ENCODE data around the gene REG4.
A peak's percentile ranks its signal among the peaks of the same experiment; 100 is the strongest.
"Not testable (repeated sequence)": the region's sequence is repeated elsewhere in the genome, so short reads cannot be mapped to it uniquely, and the experiment has no call there.

REG4 gene

DNA sequence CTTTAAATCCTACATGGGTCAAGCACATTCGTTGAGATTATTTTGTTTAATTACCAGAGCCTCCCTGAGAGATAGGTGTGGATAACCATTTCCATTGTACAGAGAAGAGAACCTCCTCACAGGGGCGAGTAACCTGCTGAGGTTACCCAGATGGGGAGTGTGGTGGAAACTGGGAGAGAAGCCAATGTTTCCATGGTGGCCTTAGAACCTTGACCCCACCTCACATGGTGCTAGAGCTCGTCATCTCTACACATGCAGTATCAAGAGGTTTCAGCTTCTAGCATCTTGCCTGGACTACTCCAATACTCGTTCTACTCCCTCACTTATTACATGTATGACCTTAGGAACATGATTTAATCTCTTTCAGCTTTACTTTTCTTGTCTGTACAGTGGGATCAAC is 4.8 kb downstream of the REG4 start:
- DNase-seq (ENCODE audit: low spot score): no peak

DNA sequence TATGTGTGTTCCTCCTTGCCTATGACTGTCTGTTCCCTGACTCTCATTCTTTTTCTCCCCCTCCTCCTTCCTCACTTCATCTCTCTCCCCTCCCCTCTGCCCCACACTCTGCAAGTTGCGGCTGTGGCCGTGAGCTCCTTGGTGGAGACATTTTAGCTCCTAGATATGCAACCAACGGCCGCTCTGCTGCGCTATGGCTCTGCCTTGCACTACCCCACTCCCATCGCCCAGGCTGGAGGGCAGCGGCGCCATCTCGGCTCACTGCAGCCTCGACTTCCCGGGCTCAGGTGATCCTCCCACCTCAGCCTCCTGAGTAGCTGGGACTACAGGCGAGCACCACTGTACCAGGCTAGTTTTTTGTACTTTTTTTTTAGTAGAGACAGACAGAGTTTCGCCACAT is 5.5 kb downstream of the REG4 start:
- DNase-seq (ENCODE audit: low spot score): no peak

DNA sequence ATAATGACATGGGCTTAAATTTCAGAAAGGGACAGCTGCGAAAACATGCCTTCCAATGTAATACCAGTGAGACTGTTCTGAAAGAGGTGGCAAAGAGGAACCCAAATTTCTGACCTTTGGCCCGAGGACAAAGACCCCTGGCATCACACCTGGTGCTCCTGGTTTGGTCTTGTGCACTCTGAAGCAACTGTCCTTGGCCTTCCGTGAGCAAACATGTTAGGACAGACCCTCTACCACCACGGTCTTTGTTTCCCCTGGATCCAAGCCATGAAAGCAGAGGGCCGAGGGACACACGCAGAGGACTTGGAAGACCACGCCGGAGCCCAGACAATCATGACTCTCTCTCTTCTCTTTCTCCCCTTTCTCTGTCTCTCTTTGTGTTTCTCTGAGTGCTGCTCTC is 6.0 kb downstream of the REG4 start:
- no peak for DNase-seq (ENCODE audit: low spot score)

DNA sequence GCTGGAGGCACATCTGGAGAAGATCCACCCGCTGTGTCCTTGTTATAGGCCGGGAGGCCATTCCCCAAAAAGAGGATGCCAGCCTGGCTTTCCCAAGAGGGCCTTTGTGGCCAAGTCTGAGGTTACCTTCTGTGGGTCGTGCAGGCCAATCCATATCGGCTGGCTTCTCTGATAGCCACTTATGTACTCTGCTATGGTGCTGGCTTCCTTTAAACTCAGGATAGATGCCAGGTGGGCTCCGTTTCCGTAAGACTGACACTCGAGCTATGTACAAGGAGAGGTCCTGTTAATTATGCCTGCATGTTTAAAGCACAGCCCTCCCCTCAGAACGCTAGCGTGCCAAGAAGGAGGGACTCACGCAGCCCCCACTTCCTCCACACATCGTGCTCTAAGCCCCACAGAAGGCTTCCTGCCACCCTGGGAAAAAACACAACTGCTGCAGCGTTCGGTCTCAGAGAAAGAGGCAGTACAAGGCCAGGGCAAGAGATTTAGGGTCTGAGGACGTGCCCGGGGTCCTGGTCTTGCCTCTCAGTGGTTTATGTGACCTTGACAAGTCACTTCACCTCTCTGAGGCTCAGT is 11.6 kb downstream of the REG4 start:
- no peak for DNase-seq (ENCODE audit: low spot score)

DNA sequence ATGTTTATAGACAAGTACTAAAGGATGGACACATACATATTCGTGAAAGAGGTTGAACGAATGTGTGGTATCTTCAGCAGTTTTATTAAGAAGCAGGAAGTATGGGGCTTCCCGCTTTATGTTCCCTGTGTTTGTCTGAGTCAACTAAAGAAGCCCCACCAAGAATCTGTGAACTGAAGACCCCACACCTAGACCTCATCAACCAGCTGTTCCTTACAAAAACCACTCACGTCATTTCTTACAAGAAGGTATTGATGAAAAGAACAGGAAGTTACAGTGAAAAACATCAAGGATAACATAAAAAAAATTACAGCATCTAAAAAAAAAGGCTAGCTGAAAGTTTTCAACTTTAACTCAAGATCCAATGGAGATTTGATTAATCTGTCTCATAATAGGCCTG is 12.3 kb downstream of the REG4 start:
- no peak for DNase-seq (ENCODE audit: low spot score)

DNA sequence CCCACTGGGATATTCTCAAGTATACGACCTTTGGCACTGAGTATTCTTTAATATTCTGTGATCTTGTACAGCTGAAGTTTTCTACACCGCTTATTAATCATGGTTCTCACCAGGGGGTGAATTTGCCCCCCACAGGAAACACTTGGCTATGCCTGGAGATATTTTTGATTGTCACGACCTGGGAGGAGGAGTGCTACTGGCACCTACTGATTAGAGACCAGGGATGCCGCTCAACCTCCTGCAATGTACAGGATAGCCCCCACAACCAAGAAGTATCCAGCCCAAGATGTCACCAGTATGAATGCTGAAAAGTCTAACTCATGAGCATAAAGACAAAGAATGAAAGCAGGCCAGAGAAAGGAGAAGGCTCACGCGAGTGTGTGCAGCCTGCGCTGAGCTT is 13.7 kb downstream of the REG4 start:
- DNase-seq (ENCODE audit: low spot score): no peak

DNA sequence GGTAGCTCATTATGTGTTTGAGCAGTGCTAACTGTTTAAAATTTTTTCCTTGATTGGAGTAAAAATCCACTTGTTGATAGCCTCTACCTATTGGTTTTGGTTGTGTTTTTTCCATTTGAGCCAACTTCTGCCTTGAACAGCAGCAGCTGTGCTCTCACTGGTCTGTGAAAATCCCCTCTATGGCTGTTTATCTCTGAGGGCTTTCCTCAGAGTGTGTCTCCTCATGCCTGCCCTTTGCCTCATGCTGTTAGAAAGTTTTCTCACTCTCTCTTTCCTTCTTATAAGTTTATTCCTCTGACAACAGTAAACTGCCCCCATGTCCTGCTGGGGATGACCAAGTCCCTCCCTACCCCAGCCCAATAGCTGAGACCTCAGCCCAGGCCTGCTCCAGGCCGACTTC is 14.1 kb downstream of the REG4 start:
- no peak for DNase-seq (ENCODE audit: low spot score)

DNA sequence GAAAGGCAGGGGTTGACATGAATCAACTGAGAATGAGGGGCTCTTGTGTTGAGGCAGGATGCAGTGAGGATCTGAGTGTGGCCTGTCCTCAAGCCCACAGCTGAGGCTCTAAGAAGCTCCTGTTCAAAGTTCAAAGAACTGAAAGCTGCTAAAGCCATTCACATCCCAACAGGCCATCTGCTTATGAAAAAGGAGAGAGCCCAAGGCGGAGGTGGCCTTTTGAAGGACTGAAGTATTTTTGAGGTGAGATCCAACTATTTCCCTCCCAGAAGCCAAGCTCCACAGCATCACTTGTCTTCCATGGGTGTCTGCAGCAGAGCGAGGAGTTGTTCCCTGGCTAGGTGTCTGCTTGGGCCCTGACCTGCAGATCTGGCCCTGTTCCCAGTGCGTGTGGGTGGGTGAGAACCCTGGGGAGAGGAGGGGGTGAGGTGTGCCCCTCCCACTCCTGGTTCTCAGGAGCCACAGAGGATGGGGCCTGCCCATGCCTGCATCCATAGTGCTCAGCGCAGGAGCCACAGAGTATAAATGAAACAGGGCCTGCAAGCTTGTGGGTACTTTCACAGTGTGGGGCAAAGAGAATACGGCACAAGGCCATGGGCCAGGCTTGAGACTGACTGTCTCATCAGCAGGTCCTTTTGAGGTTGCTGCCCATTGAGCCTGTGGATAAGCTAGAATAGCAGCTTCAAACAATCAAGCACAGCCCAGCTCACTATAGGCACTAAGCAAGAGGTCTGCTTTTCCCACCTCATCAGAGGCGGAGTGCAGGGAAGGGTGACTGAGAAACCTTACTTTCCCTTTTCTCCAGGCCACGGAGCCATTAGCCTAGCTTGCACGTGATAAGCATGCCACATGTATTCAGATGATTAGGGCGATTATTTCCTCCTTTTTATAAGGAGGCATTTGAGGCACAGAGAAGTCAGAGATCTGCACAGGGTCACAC is 15.7 kb downstream of the REG4 start:
- DNase-seq (ENCODE audit: low spot score): no peak

DNA sequence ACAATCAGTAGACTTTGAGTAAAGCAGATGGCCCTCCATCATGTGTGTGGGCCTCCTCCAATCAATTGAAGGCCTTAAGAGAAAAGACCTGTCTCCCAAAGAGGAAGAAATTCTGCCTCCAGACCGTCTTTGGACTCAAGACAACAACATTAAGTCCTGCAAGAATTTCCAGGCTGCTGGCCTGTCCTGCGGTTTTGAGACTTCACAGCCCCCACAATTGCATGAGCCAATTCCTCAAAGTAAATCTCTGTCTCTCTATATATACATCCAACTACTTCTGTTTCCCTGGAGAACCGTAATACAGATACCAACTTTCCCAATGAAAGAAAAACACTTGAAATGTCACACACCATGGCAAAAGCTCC is 16.4 kb downstream of the REG4 start:
- no peak for DNase-seq (ENCODE audit: low spot score)

DNA sequence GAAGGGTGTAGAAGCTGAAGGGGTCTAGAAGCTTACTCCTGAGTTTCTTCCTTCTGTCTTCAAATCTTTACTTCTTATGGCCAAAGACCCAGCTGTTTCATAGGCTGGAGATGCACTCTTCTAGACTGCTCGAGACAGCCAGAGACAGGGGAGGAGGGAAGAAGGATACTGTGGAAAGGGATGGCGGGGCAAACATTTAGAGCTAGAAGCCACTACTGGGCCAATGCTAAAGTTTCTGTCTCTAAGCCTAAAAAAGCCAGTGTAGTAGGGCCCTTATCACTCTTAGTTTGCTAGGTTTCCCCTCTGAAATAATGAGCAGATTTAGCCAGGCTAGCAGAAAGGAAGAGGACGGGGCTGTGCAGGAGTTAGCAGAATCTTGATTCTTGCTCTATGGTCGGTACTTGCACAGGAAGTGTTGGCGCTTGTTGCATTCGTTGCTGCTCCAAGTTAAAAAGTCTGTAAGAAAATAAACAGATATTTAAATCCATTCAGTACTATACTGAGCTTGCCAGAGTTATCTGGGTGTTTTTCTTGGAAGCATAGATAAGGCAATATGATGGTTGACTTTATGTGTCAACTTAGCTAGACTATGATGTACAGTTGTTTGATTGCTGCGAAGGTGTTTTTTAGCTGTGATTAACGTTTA is 16.9 kb downstream of the REG4 start:
- DNase-seq (ENCODE audit: low spot score): no peak

DNA sequence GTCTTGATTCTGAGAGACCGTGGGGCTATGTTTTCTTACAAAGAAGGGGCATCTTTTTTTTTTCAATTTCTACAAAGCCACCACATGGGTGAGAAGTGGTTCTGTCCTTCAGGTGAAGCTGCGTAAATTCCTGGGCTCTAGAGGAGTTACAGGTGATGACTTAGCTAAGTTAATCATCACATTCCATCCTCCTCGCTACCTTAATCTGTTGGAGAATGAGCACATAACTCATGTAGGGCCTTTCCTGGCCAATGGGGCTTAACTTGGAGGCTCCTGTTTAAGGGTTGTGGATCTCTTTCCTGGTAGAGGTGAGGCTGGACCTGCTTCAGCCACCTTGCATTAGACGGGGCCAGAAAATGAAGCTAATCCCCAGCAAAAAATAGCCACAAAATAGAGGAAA is 19.9 kb downstream of the REG4 start:
- DNase-seq (ENCODE audit: low spot score): no peak

DNA sequence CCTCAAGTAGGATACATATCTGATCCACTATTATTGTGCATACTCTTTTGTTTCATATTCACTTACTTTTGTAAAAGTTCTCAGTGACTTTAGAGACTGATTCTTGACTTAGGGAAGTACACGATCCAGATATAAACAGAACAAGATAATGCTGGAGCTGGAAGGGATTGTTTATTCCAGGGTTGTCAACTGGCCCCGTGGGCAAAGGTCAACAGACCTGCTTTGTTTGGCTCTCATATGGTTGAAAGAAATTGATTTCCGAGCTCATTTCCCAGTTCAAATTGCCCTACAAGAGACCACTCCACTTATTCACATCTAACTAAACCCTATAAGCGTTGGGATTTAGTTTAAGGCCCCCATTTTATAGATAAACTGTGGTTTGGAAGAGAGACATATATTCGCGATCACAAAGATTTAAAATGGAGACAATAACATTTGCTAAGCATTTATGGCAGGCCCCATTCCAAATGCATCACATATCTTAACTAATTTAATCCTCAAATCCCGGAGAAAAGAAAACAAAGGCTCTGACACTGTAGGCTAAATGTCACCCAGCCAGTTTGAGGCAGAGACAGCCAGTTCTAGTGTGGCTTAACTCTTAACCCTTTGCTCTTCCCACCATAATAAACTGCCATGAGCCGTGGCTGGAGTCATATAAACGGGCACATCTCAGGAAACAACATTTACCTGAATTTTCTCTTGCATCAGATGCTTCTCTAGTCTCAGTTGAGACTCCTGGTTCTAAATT is 20.6 kb downstream of the REG4 start:
- no peak for DNase-seq (ENCODE audit: low spot score)

DNA sequence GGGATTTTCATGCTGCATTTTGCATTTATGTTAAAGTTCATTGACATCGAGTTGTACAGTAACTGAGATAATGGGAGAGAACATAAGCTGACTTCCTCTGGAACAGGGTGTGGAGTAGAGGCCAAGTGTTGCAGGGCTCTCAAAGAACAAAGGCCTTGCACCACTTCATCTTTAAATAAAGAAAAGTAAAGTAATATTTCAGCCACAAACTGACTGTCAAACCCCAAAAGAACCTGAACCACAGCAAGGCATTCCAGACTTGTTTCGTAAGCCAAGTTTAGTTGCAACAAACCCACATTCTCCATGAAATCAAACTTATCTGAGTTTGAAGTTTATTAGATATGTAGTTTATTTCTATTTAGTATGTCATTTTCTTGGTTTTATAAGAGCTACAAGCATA is 23.5 kb downstream of the REG4 start:
- DNase-seq (ENCODE audit: low spot score): no peak

DNA sequence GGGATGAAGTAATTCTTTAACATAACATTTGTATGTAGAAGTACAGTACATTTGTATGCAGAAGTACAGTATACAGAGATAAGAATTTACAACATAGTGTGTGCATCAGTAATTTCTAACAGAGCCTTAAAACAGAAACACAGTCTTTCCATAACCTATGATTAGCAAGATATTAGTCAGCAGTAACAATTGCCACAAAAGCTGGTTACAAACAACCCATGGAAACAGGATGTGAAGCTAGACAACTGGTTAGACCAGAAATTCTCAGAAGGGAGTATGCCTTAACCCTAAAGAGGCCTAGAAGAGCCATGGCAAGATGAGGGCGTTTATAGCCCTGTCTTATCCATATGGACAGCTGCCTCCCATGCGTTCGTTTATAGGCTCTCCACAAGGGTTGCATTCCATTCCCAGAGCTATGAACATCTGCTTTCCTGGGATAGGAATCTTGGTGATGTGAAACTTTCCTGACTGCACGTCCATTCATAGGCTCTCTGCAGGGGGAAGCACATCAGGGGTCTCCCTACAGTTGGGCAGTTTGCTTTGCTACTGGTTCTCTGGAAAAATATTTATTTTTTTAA is 24.7 kb downstream of the REG4 start:
- peak; percentile 56 for DNase-seq (ENCODE audit: low spot score)

DNA sequence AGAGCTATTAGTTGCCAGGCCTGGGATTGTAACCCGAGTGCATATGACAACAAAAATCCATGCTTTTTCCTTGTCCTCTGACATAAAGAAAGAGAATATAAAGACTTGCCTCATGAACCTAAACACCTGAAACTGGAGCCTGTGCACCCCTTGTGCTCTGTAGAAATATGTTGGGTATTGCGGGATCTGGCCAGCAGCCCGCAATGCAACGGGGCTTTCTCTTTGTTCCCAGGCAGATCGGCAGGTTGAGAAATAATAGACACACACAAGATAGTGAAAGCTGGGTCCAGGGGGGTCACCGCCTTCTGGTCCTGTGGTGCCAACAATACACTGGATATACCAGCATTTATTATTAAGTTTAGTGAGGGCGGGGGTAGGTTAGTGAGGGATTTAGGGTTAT is 25.2 kb downstream of the REG4 start:
- not testable (repeated sequence) for DNase-seq (ENCODE audit: low spot score)

DNA sequence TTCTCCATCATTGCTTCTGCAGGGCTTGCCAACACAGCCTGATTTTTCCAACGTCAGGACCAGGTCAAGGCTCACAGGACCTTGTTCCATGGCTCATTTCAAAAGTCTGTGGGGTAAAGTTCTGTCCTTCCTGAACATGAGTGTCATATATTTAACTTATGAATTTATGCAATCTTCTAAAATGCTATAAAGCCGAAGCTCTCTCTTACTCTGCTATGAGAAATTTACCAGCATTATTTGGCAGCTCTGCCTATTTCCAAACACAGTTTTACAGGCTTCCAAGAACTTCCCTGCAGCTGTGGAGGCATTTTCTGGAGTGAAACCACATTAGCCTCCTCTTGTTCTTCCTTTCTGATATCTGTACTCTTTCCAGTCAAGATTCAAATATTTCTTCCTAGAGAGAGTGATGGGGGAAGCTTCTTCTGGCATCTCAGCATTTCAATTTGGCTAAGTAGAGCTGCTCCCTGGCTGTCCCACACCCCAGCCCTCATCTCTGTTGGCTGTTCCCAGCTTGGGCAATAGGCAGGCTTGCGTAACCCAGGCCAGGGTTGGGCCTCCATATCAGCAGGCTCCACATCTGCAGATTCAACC is 27.0 kb downstream of the REG4 start:
- DNase-seq (ENCODE audit: low spot score): no peak

DNA sequence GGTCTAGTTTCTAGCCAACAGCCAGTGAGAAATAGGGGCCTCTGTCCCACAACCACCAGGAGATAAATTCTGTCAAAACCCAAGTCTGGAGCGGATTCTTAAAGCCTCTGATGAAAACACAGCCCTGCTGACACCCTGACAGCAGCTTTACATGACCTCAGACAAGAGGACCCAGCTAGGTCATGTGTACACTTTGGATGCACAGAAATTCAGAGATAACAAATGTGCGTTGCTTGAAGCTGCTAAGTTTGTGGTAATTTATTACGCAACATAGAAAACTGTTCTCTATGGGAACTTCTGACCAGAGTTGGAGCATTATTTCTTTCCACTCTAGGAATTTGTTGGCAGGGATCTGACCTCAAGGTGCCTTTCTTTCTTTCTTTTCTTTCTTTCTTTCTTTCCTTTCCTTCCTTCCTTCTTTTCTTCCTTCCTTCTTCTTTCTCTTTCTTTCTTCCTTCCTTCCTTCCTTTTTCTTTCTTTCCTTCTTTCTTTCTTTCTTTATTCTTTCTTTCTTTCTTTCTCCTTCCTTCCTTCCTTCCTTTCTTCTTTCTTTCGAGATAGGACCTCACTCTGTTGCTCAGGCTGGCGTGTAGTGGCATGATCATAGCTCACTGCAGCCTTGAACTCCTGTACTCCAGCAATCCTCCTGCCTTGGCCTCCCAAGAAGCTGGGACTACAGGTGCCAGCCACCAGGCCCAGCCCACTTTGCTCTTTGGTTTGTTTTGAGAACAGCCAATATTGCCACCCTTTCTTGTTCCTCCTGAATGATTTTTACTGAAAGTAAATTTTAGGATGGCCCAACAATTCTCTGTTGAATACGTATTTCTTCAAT is 27.7 kb downstream of the REG4 start:
- DNase-seq (ENCODE audit: low spot score): no peak

DNA sequence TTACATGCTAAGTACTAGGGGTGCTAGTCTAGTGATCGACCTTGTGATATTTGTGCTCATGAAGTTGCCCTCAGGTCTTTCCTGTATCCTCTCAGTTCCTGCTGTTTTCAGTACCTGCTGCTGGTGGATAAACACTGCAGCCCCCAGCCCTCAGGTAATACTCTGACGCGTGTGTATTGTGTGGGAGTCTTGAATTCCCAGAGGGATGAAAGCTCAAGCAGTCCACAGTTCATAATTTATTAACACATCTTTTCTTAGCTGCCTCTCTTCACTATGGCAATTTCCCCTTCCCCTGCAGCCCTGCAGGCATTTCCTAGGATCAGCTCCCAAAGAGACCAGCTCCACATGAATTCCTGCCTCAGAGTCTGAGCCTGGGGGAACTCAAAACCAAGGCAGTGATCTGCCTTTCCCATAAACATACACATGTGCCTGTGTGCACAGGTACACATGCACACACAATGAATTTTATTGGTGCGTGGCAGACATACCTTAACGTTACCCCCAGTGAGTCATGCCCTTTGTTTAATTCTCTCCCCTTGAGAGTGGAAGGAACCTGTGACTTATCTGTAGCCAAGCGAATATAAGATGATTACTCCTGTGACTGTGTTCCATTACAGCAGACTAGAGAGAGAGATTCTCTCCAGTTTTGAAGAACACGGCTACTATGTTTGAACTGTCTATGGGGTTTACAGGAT is 28.5 kb downstream of the REG4 start:
- no peak for DNase-seq (ENCODE audit: low spot score)

DNA sequence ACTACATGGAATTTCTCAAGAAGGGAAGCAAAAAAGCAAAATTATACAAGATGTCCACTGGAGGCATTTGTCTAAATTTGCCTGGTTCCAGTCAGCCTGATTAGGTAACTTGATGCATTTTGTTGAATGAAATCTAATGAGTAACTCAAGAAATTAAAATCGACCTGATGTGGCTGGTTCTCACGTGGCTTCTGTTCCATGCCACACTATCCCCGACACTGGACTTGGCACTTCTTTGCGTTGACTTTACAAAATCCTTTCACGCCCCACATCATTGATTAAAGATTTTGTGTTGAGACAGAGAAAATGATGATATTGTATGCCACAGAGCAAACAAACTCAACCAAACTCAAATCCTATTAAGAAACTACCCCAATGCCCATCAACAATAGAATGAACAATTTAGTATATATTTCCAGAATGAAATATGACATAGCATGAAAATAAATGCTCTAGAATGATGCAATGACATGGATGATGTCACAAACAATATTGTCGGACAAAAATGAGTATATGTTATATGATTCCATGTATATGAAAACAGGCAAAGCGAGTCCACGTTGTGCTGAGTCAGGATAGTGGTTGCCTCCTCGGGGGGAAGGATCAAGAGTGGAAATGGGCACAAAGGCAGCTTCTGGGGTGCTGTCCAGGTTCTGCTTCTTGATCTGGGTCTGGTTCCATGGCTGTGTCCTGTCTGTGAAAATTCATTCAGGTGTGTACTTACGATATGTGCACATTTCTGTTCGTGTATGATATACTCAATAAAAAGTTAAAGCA is 29.6 kb downstream of the REG4 start:
- DNase-seq (ENCODE audit: low spot score): no peak
